ENCODE data around the gene ZBTB4.

ZBTB4 gene

DNA sequence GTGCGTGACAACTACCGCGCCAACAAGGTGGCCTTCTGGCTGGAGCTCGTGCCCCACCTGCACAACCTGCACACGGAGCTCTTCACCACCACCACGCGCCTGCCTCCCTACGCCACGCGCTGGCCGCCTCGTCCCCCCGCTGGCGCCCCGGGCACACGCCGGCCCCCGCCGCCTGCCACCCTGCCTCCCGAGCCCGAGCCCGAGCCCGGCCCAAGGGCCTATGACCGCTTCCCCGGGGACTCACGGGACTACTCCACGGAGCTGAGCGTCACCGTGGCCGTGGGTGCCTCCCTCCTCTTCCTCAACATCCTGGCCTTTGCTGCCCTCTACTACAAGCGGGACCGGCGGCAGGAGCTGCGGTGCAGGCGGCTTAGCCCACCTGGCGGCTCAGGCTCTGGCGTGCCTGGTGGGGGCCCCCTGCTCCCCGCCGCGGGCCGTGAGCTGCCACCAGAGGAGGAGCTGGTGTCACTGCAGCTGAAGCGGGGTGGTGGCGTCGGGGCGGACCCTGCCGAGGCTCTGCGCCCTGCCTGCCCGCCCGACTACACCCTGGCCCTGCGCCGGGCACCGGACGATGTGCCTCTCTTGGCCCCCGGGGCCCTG is 62.3 kb downstream of the ZBTB4 start:
- DNase-seq: no peak

DNA sequence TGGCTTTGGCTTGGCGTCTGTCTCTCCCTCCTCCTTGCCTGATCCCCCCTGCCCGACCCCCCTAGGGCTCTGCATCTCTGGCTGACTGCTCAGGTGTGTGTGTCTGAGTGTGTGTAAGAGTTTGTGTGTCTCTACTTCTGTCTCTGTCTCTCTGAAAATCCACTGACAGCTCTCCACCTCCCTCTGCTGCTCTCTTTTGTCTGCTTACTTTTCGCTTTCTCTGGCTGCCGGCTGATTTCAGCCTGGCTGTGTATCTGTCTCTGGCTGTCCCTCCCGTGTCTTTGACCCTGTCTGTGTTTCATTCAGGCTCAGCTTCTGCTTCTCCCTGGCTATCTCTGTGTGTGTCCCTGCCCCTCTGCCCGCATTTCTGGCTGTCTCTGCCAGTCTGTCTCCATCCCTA is 63.1 kb downstream of the ZBTB4 start:
- DNase-seq: no peak

DNA sequence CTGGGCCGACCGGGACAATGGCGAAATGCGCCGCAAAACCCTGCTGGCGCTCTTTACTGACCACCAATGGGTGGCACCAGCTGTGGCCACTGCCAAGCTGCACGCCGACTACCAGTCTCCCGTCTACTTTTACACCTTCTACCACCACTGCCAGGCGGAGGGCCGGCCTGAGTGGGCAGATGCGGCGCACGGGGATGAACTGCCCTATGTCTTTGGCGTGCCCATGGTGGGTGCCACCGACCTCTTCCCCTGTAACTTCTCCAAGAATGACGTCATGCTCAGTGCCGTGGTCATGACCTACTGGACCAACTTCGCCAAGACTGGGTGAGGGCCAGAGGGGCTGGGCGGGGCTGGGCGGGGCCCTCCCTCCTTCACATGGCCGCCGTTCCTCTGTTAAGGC is 63.6 kb downstream of the ZBTB4 start:
- no peak for DNase-seq

DNA sequence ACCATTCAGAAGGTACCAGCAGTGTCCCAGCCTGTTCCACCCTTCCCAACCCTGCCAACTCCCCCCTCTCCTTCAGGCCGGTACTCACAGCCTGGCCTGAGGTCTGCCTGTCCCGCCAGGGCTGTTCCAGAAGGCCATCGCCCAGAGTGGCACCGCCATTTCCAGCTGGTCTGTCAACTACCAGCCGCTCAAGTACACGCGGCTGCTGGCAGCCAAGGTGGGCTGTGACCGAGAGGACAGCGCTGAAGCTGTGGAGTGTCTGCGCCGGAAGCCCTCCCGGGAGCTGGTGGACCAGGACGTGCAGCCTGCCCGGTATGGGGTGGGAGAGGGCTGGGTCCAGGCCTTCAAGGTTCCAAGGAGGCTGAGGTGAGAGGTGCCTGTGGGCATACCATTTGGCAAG is 64.6 kb downstream of the ZBTB4 start:
- no peak for DNase-seq

DNA sequence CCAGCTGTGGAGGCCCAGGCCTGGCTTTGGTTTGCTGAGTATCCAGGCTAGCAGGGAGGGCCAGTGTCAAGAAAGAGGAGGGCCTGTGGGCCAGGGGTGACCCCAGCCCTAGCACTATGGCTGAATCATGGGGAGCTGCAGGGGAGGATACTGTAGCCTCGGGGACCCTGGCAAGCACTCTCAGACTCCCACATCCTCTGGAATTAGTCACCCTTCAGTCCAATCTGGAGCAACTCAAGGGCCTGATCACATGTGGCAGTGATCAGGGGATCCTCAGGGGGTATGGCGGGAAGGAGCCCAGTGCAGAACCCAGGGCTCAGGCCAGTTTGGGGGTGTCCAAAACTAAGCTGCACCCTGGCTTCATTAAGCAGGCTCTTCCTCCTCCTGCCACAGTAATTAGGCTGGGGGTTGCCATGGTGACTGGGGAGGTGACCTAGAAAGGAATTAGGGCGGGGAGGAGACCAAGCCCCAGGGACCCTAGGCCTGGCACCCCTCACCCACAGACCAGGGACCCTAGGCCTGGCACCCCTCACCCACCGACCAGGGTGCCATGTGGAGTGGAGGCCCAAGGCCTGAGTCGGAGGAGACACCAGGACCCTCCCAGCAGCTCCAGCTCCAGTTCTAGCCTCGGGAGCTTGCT is 66.0 kb downstream of the ZBTB4 start:
- no peak for DNase-seq

DNA sequence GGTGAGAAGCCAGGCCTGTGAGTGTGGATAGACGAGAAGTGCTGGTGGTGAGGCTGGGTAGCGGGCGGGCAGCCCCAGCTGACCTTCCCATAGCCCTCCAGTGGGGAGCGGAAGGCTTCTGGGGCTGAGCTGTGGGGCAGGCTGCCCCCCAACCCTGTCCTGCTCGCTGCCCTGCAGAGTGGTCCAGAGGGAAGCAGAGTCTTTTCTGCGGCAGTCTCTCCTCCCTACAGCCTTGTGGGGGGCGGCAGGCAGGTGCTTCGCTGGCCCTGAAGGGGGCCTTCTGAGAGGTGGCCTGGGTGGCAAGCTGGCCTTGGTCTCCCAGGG is 68.0 kb downstream of the ZBTB4 start:
- no peak for DNase-seq

DNA sequence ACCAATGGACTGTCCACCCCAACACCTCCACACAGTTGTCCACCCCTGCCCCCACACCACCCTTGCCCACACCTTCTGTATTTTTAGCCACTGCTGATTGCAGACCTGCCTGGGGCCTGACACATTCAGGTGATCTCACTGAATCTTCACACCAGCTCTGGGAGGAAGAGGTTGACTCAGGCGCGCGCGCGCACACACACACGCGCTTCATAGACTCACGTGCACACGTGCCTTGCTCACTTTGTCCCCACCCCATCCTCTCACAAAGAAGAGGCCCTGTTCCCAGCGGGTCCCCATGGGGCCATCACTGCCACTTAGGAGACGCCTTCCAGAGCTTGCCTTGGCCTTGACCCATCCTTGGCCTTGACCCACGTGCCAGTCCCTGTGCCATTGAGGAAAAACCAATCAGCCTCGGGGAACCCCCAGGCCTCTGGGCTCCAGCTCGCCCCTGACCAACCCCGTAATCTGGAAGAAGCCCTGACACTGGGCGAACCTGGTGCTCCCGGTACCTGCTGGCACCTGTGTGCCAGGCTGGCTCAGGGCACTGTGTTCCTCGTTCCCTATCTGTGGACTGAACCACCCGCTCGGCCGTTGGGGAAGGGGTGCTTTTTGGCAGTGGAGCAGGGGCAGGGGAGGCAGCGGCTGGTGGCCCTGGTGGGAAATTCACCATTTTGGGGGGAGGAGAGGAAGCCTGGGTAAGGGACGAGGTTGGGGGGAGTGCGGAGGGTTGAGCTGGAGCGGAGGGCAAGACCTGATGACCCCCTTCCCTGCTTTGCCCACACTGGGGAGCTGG is 68.6 kb downstream of the ZBTB4 start:
- no peak for DNase-seq

DNA sequence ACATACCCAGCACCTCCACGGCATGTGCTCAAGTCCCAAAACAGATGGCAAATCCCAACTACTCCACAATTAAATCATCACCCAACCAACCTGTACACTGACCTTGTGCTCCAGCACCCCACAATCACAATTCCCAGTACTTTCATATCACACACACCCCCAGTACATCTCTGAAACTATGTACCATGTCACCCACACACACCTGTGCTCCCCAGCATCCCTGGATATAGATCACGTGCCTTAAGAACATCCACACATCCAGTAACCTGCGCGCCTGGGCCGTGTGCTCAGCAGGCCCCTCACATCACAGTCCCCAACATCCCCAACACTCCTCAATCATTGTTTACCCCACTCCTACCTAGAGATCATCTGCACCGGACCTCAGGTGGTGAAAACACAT is 69.7 kb downstream of the ZBTB4 start:
- DNase-seq: no peak

Measured in amniotic stem cell (primary cell).